Tibial artery (tissue), 4 donors: ENCODE data around the gene SLC9A4.

Source experiments
- DNase-seq, 2 donors: peaks; one replicate each; pipeline ENCODE4 v3.0.0-alpha.2; 2019
- H3K27ac ChIP-seq, 2 donors: fragments of 200-600 bp; sonication (generic) in 1 of 2; 1 replicate in 1 of 2; 2 replicates in 1 of 2; pipeline ENCODE4 v1.5.1; 2018 to 2019; ENCODE audit warnings: mild to moderate bottlenecking in 1 of 2
- H3K27me3 ChIP-seq, 2 donors: fragments of 200-600 bp; sonication (generic) in 1 of 2; one replicate each; pipeline versions ENCODE4 v1.5.1 to v1.6.0; 2016 to 2019
- H3K36me3 ChIP-seq, 3 donors: fragments of 200-600 bp; sonication (generic) in 2 of 3; one replicate each; pipeline ENCODE4 v1.5.1; 2016 to 2019; ENCODE audit warnings: mild to moderate bottlenecking in 2 of 3
- H3K4me1 ChIP-seq, 4 donors: fragments of 200-600 bp; sonication (generic) in 2 of 4; 1 replicate in 3 of 4; 2 replicates in 1 of 4; pipeline ENCODE4 v1.5.1; 2016 to 2019
- H3K4me3 ChIP-seq, 2 donors: fragments of 200-600 bp; sonication (generic) in 1 of 2; 1 replicate in 1 of 2; 2 replicates in 1 of 2; pipeline ENCODE4 v1.5.1; 2018 to 2019; ENCODE audit warnings: mild to moderate bottlenecking in 2 of 2
- H3K9me3 ChIP-seq, 3 donors: fragments of 200-600 bp; sonication (generic) in 1 of 3; one replicate each; pipeline ENCODE4 v1.5.1; 2016 to 2019
- CTCF ChIP-seq, 2 experiments: fragments of 200-600 bp in 1 of 2; fragments of 450-650 bp in 1 of 2; IDR thresholded peaks; one replicate each; pipeline ENCODE4 v1.5.1; 2017 to 2019; ENCODE audit warnings: antibody characterized with exemption in 2 of 2, mild to moderate bottlenecking in 1 of 2, moderate library complexity in 1 of 2
- intact Hi-C: fragments of 100-400 bp; cut with DNase I; formaldehyde crosslinking; loops from one replicate; pipeline ENCODE4 v1.15.0; 2023; ENCODE audit warnings: low total_unique reads

Gene SLC9A4

DNA sequence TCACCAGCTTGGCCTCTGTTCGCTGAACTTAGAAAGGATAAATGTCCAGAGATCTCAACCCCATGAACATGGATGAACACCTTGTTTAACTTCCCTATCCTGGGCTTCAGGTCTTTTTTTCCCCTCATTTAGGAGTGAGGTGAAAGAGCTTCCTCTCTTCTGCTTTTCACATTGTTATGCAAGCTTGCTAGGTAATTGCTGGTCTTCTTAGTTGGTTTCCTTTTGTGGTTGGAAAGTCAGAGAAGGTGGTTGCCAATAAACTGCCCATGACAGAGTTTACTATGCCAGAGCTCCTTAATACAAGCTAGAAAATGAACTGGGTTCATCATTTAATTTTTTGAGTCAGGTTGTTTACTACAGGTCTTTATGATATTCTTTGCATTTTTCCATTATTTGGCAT is 16.6 kb downstream of the SLC9A4 start:
- Histone ChIP-seq H3K27me3 (no peaks in the 10 kb centered on the region), H3K4me3 (no peak overlapping the region), H3K4me1 (no peaks in the 10 kb centered on the region), H3K36me3 (no peaks in the 10 kb centered on the region), H3K9me3 (no peaks in the 10 kb centered on the region), H3K27ac (no peak overlapping the region)
- intact Hi-C loops, result no loop called here
- no peak for DNase-seq
- no peak for TF ChIP-seq CTCF (IDR thresholded peaks at IDR 0.05)

DNA sequence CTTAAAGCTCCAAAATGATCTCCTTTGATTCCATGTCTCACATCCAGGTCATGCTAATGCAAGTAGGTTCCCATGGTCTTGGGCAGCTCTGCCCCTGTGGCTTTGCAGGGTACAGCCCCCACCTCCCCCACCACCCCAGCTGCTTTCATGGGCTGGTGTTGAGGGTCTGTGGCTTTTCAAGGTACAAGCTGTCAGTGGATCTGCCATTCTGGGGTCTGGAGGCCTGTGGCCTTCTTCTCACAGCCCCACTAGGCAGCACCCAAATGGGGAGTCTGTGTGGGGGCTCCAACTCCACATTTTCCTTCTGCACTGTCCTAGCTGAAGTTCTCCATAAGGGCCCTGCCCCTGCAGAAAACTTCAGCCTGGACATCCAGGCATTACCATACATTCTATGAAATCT is 19.0 kb downstream of the SLC9A4 start:
- no peak for DNase-seq
- no peak for TF ChIP-seq CTCF (IDR thresholded peaks at IDR 0.05)
- intact Hi-C loops, result no loop called here
- no peaks in the 10 kb centered on the region for H3K36me3 ChIP-seq
- no peaks in the 10 kb centered on the region for H3K27me3 ChIP-seq
- H3K4me3 ChIP-seq, result no peak overlapping the region
- H3K27ac ChIP-seq, result no peak overlapping the region
- no peaks in the 10 kb centered on the region for H3K4me1 ChIP-seq
- H3K9me3 ChIP-seq, result no peaks in the 10 kb centered on the region

DNA sequence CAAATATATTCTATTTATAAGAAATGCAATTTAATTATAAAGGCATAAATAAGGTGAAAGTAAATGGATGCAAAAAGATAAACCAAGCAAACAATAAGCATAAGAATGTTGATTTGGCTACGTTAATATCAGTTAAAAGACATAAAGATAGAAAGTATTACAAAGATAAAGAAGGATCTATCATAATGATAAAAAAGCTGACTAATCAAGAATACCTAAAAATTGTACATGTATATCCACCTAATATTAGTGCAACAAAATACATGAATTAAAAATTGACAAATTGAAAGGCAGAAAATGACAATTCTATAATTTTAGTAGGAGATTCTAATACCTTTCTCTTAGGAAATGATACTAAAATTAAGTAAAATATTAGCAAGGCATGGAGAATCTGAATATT is 21.5 kb downstream of the SLC9A4 start:
- TF ChIP-seq CTCF (IDR thresholded peaks at IDR 0.05), result no peak
- intact Hi-C loops, result no loop called here
- Histone ChIP-seq H3K9me3 (no peaks in the 10 kb centered on the region), H3K27ac (no peak overlapping the region), H3K4me3 (no peak overlapping the region), H3K4me1 (no peaks in the 10 kb centered on the region), H3K36me3 (no peaks in the 10 kb centered on the region), H3K27me3 (no peaks in the 10 kb centered on the region)
- no peak for DNase-seq

- H3K4me1 ChIP-seq, result no peaks in the 10 kb centered on the region
- no peak for DNase-seq
- no peaks in the 10 kb centered on the region for H3K36me3 ChIP-seq
- H3K27ac ChIP-seq, result no peak overlapping the region
- intact Hi-C loops, result no loop called here
- no peak for TF ChIP-seq CTCF (IDR thresholded peaks at IDR 0.05)
- no peak overlapping the region for H3K4me3 ChIP-seq
- no peaks in the 10 kb centered on the region for H3K9me3 ChIP-seq
- no peaks in the 10 kb centered on the region for H3K27me3 ChIP-seq
These were observed 25.4 kb downstream of the SLC9A4 start for GRCh38 chr2:102498414-102498813.

- DNase-seq, result no peak
- intact Hi-C loops, result no loop called here
- Histone ChIP-seq H3K27me3 (no peaks in the 10 kb centered on the region), H3K36me3 (no peaks in the 10 kb centered on the region), H3K9me3 (no peaks in the 10 kb centered on the region), H3K4me3 (no peak overlapping the region), H3K27ac (no peak overlapping the region), H3K4me1 (no peaks in the 10 kb centered on the region)
- TF ChIP-seq CTCF (IDR thresholded peaks at IDR 0.05), result no peak
These were observed 26.5 kb downstream of the SLC9A4 start for GRCh38 chr2:102499558-102499957.

DNA sequence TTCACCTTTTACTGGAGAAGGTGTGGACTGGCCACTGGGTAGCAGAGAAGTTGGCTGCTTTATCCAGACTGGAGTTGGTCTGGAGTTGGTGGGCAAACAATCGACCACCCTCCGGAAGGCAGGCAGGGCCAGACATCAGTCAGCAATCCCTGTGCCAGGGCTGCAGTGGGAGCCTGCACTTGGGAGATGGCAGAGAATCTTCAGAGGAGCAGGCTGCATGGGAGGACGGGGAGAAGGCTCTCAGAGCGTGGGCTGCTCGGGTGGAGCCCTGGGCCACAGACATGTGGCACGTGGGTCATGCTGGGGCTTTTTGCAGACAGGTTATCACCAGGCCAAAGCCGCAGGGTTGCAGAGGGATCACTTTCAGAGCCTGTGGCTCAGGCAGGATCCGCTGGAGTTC is 29.6 kb downstream of the SLC9A4 start:
- intact Hi-C loops, result no loop called here
- Histone ChIP-seq H3K4me3 (no peak overlapping the region), H3K27ac (no peak overlapping the region), H3K9me3 (no peaks in the 10 kb centered on the region), H3K4me1 (no peaks in the 10 kb centered on the region), H3K36me3 (no peaks in the 10 kb centered on the region), H3K27me3 (no peaks in the 10 kb centered on the region)
- no peak for TF ChIP-seq CTCF (IDR thresholded peaks at IDR 0.05)
- DNase-seq, result no peak
